Prostate gland (tissue), 2 donors: ENCODE data around the gene HSPA6.

Experiments
- POLR2AphosphoS5 ChIP-seq: sonication (generic); formaldehyde crosslinking; IDR thresholded peaks from one replicate; pipeline ENCODE4 v1.6.1; 2017; ENCODE audit warnings: antibody characterized with exemption
- TF ChIP-seq, protein P1 (sequence below), 4 experiments: fragments of 200-600 bp in 2 of 4; fragments of 450-650 bp in 2 of 4; sonication (generic) in 2 of 4; IDR thresholded peaks; 1 replicate in 3 of 4; 2 replicates in 1 of 4; pipeline ENCODE4 v1.5.1; 2016 to 2019; ENCODE audit warnings: antibody characterized with exemption in 4 of 4, mild to moderate bottlenecking in 2 of 4, moderate library complexity in 2 of 4

DNA sequence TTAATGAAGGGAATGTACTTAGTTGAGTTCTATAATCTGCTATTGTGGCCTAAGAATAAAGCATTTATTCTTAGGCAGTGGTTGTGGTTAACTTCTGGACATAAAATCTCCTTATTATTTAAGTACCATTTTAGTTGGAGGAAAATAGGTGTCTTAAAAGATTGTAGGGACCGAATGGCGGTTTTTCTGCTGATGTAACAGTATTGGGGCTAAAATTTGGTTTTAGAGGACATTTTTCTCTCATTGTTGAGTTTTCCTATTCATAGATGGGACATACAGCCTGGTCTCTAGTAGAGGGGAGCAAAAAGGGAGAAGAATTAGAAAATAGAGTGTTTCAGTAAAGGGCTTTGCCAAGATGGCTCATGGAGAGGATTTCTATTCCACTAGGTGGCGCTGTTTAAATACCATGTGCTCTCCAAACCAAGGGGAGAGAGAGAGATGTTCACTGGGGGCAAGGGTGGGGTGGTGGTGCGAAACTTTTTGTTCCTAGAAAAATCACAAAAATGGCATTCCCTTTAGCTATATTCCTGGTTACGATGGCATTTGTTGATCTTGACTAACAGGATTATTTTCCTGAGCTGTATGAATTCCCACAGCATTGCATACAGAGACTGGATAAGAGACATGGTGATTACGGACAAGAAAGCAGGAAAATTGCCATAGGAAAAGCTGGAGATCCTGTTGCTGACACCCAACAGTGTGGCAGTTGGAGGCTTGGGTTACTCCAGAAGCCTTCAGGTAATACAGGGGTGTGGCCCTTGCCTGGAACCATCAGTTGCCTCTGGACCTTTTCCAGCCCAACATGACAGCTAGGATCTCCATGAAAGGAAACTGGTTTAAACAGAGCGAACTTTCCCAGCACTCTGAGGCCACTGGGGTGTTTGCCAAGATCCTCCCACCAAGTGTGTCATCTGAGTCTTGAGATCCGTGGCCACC is 37.3 kb upstream of the HSPA6 start:
- TF ChIP-seq POLR2AphosphoS5: no peak
- TF ChIP-seq, protein P1, sequence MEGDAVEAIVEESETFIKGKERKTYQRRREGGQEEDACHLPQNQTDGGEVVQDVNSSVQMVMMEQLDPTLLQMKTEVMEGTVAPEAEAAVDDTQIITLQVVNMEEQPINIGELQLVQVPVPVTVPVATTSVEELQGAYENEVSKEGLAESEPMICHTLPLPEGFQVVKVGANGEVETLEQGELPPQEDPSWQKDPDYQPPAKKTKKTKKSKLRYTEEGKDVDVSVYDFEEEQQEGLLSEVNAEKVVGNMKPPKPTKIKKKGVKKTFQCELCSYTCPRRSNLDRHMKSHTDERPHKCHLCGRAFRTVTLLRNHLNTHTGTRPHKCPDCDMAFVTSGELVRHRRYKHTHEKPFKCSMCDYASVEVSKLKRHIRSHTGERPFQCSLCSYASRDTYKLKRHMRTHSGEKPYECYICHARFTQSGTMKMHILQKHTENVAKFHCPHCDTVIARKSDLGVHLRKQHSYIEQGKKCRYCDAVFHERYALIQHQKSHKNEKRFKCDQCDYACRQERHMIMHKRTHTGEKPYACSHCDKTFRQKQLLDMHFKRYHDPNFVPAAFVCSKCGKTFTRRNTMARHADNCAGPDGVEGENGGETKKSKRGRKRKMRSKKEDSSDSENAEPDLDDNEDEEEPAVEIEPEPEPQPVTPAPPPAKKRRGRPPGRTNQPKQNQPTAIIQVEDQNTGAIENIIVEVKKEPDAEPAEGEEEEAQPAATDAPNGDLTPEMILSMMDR (IDR thresholded peaks at IDR 0.05): peak in 3 of 4 experiments; percentile 48 to 65 (median 49)
